GM21515 (cell line): ENCODE data around the gene TLL2.

Source experiments
- ATAC-seq: cut with Tn5 transposase; IDR thresholded peaks from one replicate; pipeline ENCODE4 v1.9.1; 2021; ENCODE audit not compliant: unreplicated experiment

The TLL2 gene

GRCh38 chr10:96367470-96367869 is 146.3 kb downstream of the TLL2 start:
- ATAC-seq, result no peak

- ATAC-seq, result no peak
Observed at GRCh38 chr10:96366508-96366907, 147.2 kb downstream of the TLL2 start.

- no peak for ATAC-seq
Observed at GRCh38 chr10:96365571-96365970, 148.2 kb downstream of the TLL2 start.

- no peak for ATAC-seq
Observed at GRCh38 chr10:96360766-96361165, 153.0 kb downstream of the TLL2 start.

GRCh38 chr10:96360331-96360730 is 153.4 kb downstream of the TLL2 start:
- no peak for ATAC-seq

- ATAC-seq, result no peak
Observed at GRCh38 chr10:96359616-96360015, 154.1 kb downstream of the TLL2 start.

GRCh38 chr10:96358851-96359540 is 154.7 kb downstream of the TLL2 start, which contains the start of gene OPALIN:
Gene OPALIN, minus strand, starts transcription at chr10:96359002. Its CDS starts 106 bp downstream, at chr10:96358896.
- ATAC-seq, result no peak

- no peak for ATAC-seq
Observed at GRCh38 chr10:96357038-96357620, 156.6 kb downstream of the TLL2 start.

- no peak for ATAC-seq
Observed at GRCh38 chr10:96352582-96352981, 161.1 kb downstream of the TLL2 start.

- no peak for ATAC-seq
Observed at GRCh38 chr10:96352027-96352426, 161.7 kb downstream of the TLL2 start.

- no peak for ATAC-seq
Observed at GRCh38 chr10:96346295-96346694, 167.4 kb downstream of the TLL2 start.

- no peak for ATAC-seq
Observed at GRCh38 chr10:96345222-96345621, 168.5 kb downstream of the TLL2 start.

- ATAC-seq, result no peak
Observed at GRCh38 chr10:96344178-96344577, 169.5 kb downstream of the TLL2 start.

- no peak for ATAC-seq
Observed at GRCh38 chr10:96342402-96342801, 171.3 kb downstream of the TLL2 start.

GRCh38 chr10:96341219-96342182 is 172.2 kb downstream of the TLL2 start:
- ATAC-seq, result no peak

GRCh38 chr10:96339956-96340904 is 173.5 kb downstream of the TLL2 start:
- peak; percentile 67 for ATAC-seq

GRCh38 chr10:96339383-96339782 is 174.3 kb downstream of the TLL2 start:
- no peak for ATAC-seq

- ATAC-seq, result no peak
Observed at GRCh38 chr10:96338279-96338925, 175.3 kb downstream of the TLL2 start.

GRCh38 chr10:96337106-96337505 is 176.6 kb downstream of the TLL2 start:
- no peak for ATAC-seq
